NB4 (cell line): ENCODE data around the gene ELK3.

ENCODE experiments used
- CTCF ChIP-seq: IDR thresholded peaks from one replicate; pipeline ENCODE4 v1.5.1; 2012; ENCODE audit warnings: low read depth, low read length
- MAX ChIP-seq: IDR thresholded peaks from 2 replicates; pipeline ENCODE4 v1.6.1; 2011; ENCODE audit warnings: low read depth, low read length
- POLR2A ChIP-seq: IDR thresholded peaks from 2 replicates; pipeline ENCODE4 v1.6.1; 2011; ENCODE audit warnings: mild to moderate bottlenecking; ENCODE audit not compliant: insufficient read length; ENCODE audit errors: extremely low read depth

GRCh38 chr12:96171905-96172304, 22.3 kb upstream of the ELK3 start:
- TF ChIP-seq CTCF (no peak), MAX (no peak), POLR2A (no peak)
